H1 (cell line): Measurements from ENCODE around the gene FTSJ3.

ENCODE experiments used
- CBX8 ChIP-seq: fragments of 300-800, 300-1000 bp; sonication (generic); IDR thresholded peaks from 2 replicates; pipeline ENCODE4 v1.7.1; 2016; ENCODE audit warnings: low read depth, low read length, borderline replicate concordance
- EZH2 ChIP-seq: fragments of 200-600 bp; sonication (generic); IDR thresholded peaks from 2 replicates; pipeline ENCODE4 v1.7.1; 2012; ENCODE audit warnings: low read depth, mild to moderate bottlenecking, moderate library complexity, low read length, inconsistent platforms; ENCODE audit not compliant: severe bottlenecking
- GABPA ChIP-seq: IDR thresholded peaks from 2 replicates; pipeline ENCODE4 v1.6.1; 2011; ENCODE audit warnings: mild to moderate bottlenecking, low read length, moderate library complexity, borderline replicate concordance; ENCODE audit not compliant: insufficient read depth
- JUND ChIP-seq: IDR thresholded peaks from 2 replicates; pipeline ENCODE4 v1.6.1; 2011; ENCODE audit warnings: mild to moderate bottlenecking, improper control_type of control experiment, low read length
- MAFK ChIP-seq: IDR thresholded peaks from 2 replicates; pipeline ENCODE4 v1.6.1; 2012; ENCODE audit warnings: low read depth, mild to moderate bottlenecking, improper control_type of control experiment, low read length
- NRF1 ChIP-seq: IDR thresholded peaks from 2 replicates; pipeline ENCODE4 v1.6.1; 2011; ENCODE audit warnings: mild to moderate bottlenecking, low read depth, low read length, improper control_type of control experiment
- POLR2A ChIP-seq, 2 experiments: IDR thresholded peaks; 1 replicate in 1 of 2; 2 replicates in 1 of 2; pipeline ENCODE4 v1.6.1; 2011; ENCODE audit warnings: low read depth in 2 of 2, low read length in 2 of 2, mild to moderate bottlenecking in 2 of 2; ENCODE audit errors: control extremely low read depth in 1 of 2
- POLR2AphosphoS5 ChIP-seq: IDR thresholded peaks from 2 replicates; pipeline ENCODE4 v1.6.1; 2011; ENCODE audit warnings: low read depth, low read length
- RAD21 ChIP-seq, 2 experiments: IDR thresholded peaks in 1 of 2; conservative IDR thresholded peaks in 1 of 2; 2 replicates each; pipeline ENCODE4 v1.6.1; 2011; ENCODE audit warnings: low read depth in 2 of 2, low read length in 2 of 2, improper control_type of control experiment in 1 of 2, inconsistent platforms in 1 of 2, mild to moderate bottlenecking in 1 of 2, moderate library complexity in 1 of 2
- RBBP5 ChIP-seq: IDR thresholded peaks from 2 replicates; pipeline ENCODE4 v1.7.1; 2012; ENCODE audit warnings: low read depth, mild to moderate bottlenecking, inconsistent platforms, low read length, moderate library complexity, borderline replicate concordance
- TEAD4 ChIP-seq: IDR thresholded peaks from 2 replicates; pipeline ENCODE4 v1.6.1; 2012; ENCODE audit warnings: low read depth, low read length, inconsistent platforms, mixed read lengths
- ZNF274 ChIP-seq: IDR thresholded peaks from 2 replicates; pipeline ENCODE4 v1.7.0; 2012; ENCODE audit warnings: low read length, borderline replicate concordance; ENCODE audit errors: extremely low read depth
- TF ChIP-seq, protein P1 (sequence below), 3 experiments: IDR thresholded peaks; 1 replicate in 2 of 3; 2 replicates in 1 of 3; pipeline versions ENCODE4 v1.5.1 to v1.6.1; 2011; ENCODE audit warnings: low read length in 3 of 3, mild to moderate bottlenecking in 3 of 3, inconsistent platforms in 2 of 3, low read depth in 1 of 3, moderate library complexity in 1 of 3; ENCODE audit not compliant: insufficient read depth in 1 of 3; ENCODE audit errors: control extremely low read depth in 1 of 3

DNA sequence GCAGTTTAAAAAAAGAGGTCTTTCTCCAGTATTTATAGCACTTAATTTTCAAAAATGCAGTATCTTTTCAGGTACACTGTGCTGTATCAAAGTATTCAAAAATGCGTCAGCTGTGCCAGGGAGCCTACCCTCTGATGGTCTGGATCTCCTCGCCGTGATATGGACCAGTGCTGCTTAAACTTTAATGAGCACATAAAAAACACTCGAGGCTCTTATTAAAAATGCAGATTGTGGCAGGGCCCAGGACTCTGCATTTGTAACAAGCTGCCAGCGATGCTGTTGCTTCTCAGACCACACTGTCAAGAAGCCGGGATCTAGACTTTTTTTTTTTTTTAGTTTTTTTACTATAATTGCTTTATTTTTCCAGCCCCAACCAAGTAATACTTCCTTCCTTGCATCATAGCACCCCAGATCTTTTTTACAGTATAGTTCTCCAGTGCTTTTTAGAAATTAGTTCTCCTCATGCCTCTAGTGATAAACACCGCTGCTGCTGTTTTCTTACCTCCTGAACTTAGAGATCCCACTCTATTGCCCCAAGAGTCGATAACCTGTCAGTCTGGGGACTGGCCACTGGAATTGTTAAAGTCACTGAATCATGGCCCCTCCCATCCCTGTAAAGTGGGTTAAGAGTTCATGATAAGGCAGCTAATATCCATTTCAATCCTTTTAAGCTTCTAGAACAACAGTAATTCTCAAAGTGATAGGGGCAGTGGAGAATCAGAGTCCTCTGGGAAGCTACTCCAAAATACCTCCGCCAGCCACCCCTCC is 16.6 kb upstream of the FTSJ3 start:
- TF ChIP-seq NRF1 (no peak), EZH2 (no peak), RBBP5 (no peak), POLR2A (IDR thresholded peaks at IDR 0.05; ENCODE audit: control extremely low read depth in 1 of 2, low read depth in 2 of 2, low read length in 2 of 2) (no peak), JUND (no peak), POLR2AphosphoS5 (no peak), MAFK (no peak), CBX8 (no peak), ZNF274 (no peak), RAD21 (IDR thresholded peaks at IDR 0.05 in 1 of 2, conservative IDR thresholded peaks at IDR 0.05 in 1 of 2; ENCODE audit: low read depth in 2 of 2, low read length in 2 of 2) (no peak), GABPA (no peak), TEAD4 (no peak)
- TF ChIP-seq, protein P1, sequence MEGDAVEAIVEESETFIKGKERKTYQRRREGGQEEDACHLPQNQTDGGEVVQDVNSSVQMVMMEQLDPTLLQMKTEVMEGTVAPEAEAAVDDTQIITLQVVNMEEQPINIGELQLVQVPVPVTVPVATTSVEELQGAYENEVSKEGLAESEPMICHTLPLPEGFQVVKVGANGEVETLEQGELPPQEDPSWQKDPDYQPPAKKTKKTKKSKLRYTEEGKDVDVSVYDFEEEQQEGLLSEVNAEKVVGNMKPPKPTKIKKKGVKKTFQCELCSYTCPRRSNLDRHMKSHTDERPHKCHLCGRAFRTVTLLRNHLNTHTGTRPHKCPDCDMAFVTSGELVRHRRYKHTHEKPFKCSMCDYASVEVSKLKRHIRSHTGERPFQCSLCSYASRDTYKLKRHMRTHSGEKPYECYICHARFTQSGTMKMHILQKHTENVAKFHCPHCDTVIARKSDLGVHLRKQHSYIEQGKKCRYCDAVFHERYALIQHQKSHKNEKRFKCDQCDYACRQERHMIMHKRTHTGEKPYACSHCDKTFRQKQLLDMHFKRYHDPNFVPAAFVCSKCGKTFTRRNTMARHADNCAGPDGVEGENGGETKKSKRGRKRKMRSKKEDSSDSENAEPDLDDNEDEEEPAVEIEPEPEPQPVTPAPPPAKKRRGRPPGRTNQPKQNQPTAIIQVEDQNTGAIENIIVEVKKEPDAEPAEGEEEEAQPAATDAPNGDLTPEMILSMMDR (IDR thresholded peaks at IDR 0.05; ENCODE audit: control extremely low read depth in 1 of 3, insufficient read depth in 1 of 3, low read depth in 1 of 3, low read length in 3 of 3) = no peak
